Mesothelial cell of epicardium (in vitro differentiated cells): ENCODE data around the gene MMP10. TPM values are rescaled to one million over a fixed set of nuclear protein-coding genes. Genes with fewer than 3 reads are reported as not detected.
"Not testable (repeated sequence)": the region's sequence is repeated elsewhere in the genome, so short reads cannot be mapped to it uniquely, and the experiment has no call there.

Experiments used
- DNase-seq, 2 experiments: peaks; one replicate each; pipeline ENCODE4 v3.0.0; 2021; ENCODE audit warnings: low spot score in 2 of 2; ENCODE audit not compliant: unreplicated experiment in 2 of 2
- H3K27ac Mint-ChIP-seq: 2 replicates; pipeline ENCODE4 v1.8.0; 2021; ENCODE audit warnings: mixed read lengths
- H3K27me3 Mint-ChIP-seq: 2 replicates; pipeline ENCODE4 v1.8.0; 2021; ENCODE audit warnings: low read depth, mixed read lengths
- H3K36me3 Mint-ChIP-seq: 2 replicates; pipeline ENCODE4 v1.8.0; 2021; ENCODE audit warnings: mixed read lengths
- H3K4me1 Mint-ChIP-seq: 2 replicates; pipeline ENCODE4 v1.8.0; 2021; ENCODE audit warnings: mixed read lengths
- H3K4me3 Mint-ChIP-seq: 2 replicates; pipeline ENCODE4 v1.8.0; 2021; ENCODE audit warnings: mild to moderate bottlenecking, moderate library complexity, mixed read lengths
- H3K9me3 Mint-ChIP-seq: 2 replicates; pipeline ENCODE4 v1.8.0; 2021; ENCODE audit warnings: mixed read lengths
- CTCF ChIP-seq: fragments of 200-600 bp; sonication (generic); IDR thresholded peaks from one replicate; pipeline ENCODE4 v1.5.0; 2021; ENCODE audit warnings: antibody characterized with exemption; ENCODE audit not compliant: unreplicated experiment
- total RNA-seq: library from RNA; stranded (reverse); gene quantifications from 3 replicates; pipeline ENCODE4 v1.2.1, GENCODE V29; 2021

Gene MMP10
- total RNA-seq, 1 donor from 2014 or later = not detected

GRCh38 chr11:102757823-102758549 lies 22.4 kb downstream of the MMP10 start:
- no peak for TF ChIP-seq CTCF
- no peak overlapping the region for H3K27ac Mint-ChIP-seq
- H3K4me3 Mint-ChIP-seq = no peak overlapping the region
- no peaks in the 10 kb centered on the region for H3K9me3 Mint-ChIP-seq
- H3K36me3 Mint-ChIP-seq = no peaks in the 10 kb centered on the region
- DNase-seq = no peak
- no peaks in the 10 kb centered on the region for H3K27me3 Mint-ChIP-seq
- H3K4me1 Mint-ChIP-seq = peaks cover 15% of the 10 kb centered on the region

- Mint-ChIP-seq H3K36me3 (no peaks in the 10 kb centered on the region), H3K4me1 (no peaks in the 10 kb centered on the region), H3K9me3 (peaks cover 14% of the 10 kb centered on the region), H3K27me3 (no peaks in the 10 kb centered on the region), H3K27ac (no peak overlapping the region), H3K4me3 (no peak overlapping the region)
- no peak for TF ChIP-seq CTCF
- no peak for DNase-seq
These were observed 27.2 kb downstream of the MMP10 start for GRCh38 chr11:102753267-102753666.

- peaks cover 4% of the 10 kb centered on the region for H3K36me3 Mint-ChIP-seq
- no peaks in the 10 kb centered on the region for H3K4me1 Mint-ChIP-seq
- peaks cover 24% of the 10 kb centered on the region for H3K9me3 Mint-ChIP-seq
- no peaks in the 10 kb centered on the region for H3K27me3 Mint-ChIP-seq
- no peak for DNase-seq
- TF ChIP-seq CTCF = no peak
- H3K4me3 Mint-ChIP-seq = no peak overlapping the region
- H3K27ac Mint-ChIP-seq = no peak overlapping the region
These were observed 28.8 kb downstream of the MMP10 start for GRCh38 chr11:102751673-102752072.

- Mint-ChIP-seq H3K4me3 (no peak overlapping the region), H3K27me3 (no peaks in the 10 kb centered on the region), H3K27ac (no peak overlapping the region), H3K9me3 (peaks cover 24% of the 10 kb centered on the region), H3K4me1 (no peaks in the 10 kb centered on the region), H3K36me3 (peaks cover 4% of the 10 kb centered on the region)
- no peak for DNase-seq
- TF ChIP-seq CTCF = no peak
These were observed 31.2 kb downstream of the MMP10 start for GRCh38 chr11:102749101-102749722.

GRCh38 chr11:102746746-102747578 lies 33.5 kb downstream of the MMP10 start:
- not testable (repeated sequence) for H3K27me3 Mint-ChIP-seq, DNase-seq, H3K36me3 Mint-ChIP-seq, H3K4me1 Mint-ChIP-seq, H3K27ac Mint-ChIP-seq
- H3K4me3 Mint-ChIP-seq = peak overlapping the region; percentile 57
- peaks cover 24% of the 10 kb centered on the region for H3K9me3 Mint-ChIP-seq

- H3K4me3 Mint-ChIP-seq = no peak overlapping the region
- no peak for TF ChIP-seq CTCF
- H3K27me3 Mint-ChIP-seq = no peaks in the 10 kb centered on the region
- peaks cover 14% of the 10 kb centered on the region for H3K9me3 Mint-ChIP-seq
- no peaks in the 10 kb centered on the region for H3K4me1 Mint-ChIP-seq
- peaks cover 2% of the 10 kb centered on the region for H3K36me3 Mint-ChIP-seq
- DNase-seq = no peak
- H3K27ac Mint-ChIP-seq = no peak overlapping the region
These were observed 45.8 kb downstream of the MMP10 start for GRCh38 chr11:102734650-102735049.
